ENCODE data around the gene SP3. TPM values are rescaled to one million over a fixed set of nuclear protein-coding genes. Genes with fewer than 3 reads are reported as not detected.

The SP3 gene
- polyA plus RNA-seq, 1 experiment, result 71.8 TPM

DNA sequence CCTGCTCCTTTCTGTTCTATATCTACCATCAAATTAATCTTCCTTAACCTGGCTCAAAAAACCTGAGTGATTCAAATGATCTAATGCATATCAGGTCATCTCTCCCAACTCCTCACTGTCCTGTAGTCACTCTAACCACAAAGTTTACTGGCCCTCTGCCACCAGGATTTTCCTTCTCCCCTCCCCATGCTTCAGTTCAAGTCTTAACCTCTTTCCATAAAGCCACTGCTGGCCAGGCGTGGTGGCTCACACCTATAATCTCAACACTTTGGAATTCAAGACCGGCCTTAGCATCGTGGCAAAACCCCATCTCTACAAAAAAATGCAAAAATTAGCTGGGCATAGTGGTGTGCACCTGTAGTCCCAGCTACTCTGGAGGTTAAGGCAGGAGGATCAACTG lies 7.5 kb upstream of the SP3 start:
- H3K27me3 ChIP-seq (ENCODE audit: control insufficient read depth, insufficient read depth, low read length), result no peaks in the 10 kb centered on the region
- ChIA-PET CTCF (no interaction called here), POLR2A (no interaction called here)
- H3K4me3 ChIP-seq (ENCODE audit: low read depth, low read length), result no peak overlapping the region
- TF ChIP-seq, protein P1, sequence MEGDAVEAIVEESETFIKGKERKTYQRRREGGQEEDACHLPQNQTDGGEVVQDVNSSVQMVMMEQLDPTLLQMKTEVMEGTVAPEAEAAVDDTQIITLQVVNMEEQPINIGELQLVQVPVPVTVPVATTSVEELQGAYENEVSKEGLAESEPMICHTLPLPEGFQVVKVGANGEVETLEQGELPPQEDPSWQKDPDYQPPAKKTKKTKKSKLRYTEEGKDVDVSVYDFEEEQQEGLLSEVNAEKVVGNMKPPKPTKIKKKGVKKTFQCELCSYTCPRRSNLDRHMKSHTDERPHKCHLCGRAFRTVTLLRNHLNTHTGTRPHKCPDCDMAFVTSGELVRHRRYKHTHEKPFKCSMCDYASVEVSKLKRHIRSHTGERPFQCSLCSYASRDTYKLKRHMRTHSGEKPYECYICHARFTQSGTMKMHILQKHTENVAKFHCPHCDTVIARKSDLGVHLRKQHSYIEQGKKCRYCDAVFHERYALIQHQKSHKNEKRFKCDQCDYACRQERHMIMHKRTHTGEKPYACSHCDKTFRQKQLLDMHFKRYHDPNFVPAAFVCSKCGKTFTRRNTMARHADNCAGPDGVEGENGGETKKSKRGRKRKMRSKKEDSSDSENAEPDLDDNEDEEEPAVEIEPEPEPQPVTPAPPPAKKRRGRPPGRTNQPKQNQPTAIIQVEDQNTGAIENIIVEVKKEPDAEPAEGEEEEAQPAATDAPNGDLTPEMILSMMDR (IDR thresholded peaks at IDR 0.05; ENCODE audit: low read depth, low read length), result no peak
- no peak for DNase-seq (ENCODE audit: low read depth, low spot score)
- no peak overlapping the region for H3K27ac ChIP-seq (ENCODE audit: low read depth, low read length)
- H3K9me3 ChIP-seq (ENCODE audit: control insufficient read depth, insufficient read depth, low read length), result no peaks in the 10 kb centered on the region

DNA sequence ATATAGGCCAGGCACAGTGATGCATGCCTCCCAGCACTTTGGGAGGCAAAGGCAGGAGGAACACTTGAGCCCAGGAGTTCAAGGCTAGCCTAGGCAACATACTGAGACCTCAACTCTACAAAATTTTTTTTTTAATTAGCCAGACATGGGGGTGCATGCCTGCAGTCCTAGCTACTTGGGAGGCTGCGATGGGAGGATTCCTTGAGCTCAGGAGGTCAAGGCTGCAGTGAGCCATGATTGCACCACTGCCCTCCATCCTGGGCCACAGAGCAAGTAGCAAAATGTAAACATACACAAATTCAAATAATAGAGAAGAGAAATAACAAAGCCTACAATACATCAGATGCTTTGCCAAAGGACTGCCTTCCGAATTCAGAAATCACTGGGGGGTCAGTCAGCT lies 7.0 kb upstream of the SP3 start:
- no peaks in the 10 kb centered on the region for H3K9me3 ChIP-seq (ENCODE audit: control insufficient read depth, insufficient read depth, low read length)
- no peak overlapping the region for H3K27ac ChIP-seq (ENCODE audit: low read depth, low read length)
- ChIA-PET CTCF (no interaction called here), POLR2A (no interaction called here)
- TF ChIP-seq, protein P1 (IDR thresholded peaks at IDR 0.05; ENCODE audit: low read depth, low read length), result no peak
- DNase-seq (ENCODE audit: low read depth, low spot score), result no peak
- H3K27me3 ChIP-seq (ENCODE audit: control insufficient read depth, insufficient read depth, low read length), result no peaks in the 10 kb centered on the region
- no peak overlapping the region for H3K4me3 ChIP-seq (ENCODE audit: low read depth, low read length)

DNA sequence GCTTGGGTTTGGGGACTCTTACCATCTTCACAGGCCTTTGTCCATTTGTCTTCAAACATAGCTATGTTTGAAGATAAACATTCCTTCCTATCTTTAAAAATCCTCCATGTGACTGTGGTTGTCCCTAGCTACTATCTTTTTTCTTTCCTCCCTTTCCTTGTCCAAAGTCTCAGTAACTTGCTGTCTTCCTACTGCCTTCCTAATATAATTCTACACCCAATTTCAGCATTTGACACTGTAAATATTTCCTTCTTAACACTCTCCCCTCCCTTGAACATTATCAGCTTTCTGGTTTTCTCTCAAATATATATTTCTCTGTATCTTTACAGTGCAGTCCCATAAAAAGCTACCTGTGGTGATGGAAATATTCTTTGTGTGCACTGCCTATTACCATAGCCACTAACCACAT lies 5.3 kb upstream of the SP3 start:
- Histone ChIP-seq H3K9me3 (ENCODE audit: control insufficient read depth, insufficient read depth, low read length) (no peaks in the 10 kb centered on the region; the same call in 1 of the 2 replicates), H3K27ac (ENCODE audit: low read depth, low read length) (peak overlapping the region; percentile 48), H3K4me3 (ENCODE audit: low read depth, low read length) (no peak overlapping the region), H3K27me3 (ENCODE audit: control insufficient read depth, insufficient read depth, low read length) (no peaks in the 10 kb centered on the region)
- CTCF ChIA-PET, result interaction anchor here (1.1 kb wide), 1 partner anchor 522 kb away, joined by 3 read pairs; no protein-coding TSS in a partner anchor
- POLR2A ChIA-PET, result interaction anchor here (0.7 to 0.9 kb wide), 2 partner anchors 20 to 57 kb away, joined by 3 read pairs; no protein-coding TSS in a partner anchor
- TF ChIP-seq, protein P1 (IDR thresholded peaks at IDR 0.05; ENCODE audit: low read depth, low read length), result no peak
- no peak for DNase-seq (ENCODE audit: low read depth, low spot score)

DNA sequence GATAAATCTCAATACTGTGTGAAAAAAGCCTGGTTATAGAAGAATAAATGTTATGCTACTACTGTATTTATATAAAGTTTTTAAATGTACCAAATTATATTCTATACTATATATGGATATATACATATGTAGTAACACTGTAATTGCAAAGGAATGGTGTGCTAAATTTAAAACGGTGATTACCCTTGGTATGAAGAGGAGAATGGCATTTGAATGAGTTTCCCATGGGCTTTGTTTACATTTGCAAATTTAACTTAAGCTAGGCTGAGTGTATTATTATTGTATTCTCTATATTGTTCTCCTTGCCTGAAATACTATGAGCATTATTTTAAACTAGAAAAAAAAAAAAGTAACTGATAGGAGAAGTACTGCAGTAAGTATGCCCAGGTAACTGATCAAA lies 4.7 kb upstream of the SP3 start:
- no peak for DNase-seq (ENCODE audit: low read depth, low spot score)
- CTCF ChIA-PET, result interaction anchor here (0.7 to 1.1 kb wide), 2 partner anchors 372 to 521 kb away, joined by 3 read pairs; no protein-coding TSS in a partner anchor

DNA sequence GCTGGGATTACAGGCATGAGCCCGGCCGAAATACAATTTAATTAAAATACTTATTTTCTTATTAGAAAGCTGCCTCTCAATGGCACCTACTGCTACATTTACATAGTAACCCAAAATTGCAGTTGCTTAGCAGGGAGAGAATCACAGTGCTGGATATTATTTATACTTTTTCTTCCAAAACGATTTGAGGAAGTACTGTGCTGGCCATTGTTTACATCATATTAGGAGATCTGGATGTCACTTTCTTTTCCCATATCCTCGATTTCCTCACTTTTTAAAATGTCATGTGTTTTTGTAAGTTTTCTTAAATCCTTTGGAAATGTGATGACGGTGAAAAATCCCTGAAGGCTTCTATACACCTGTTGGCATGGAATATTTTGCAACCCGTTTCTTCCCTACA lies 3.4 kb upstream of the SP3 start:
- Histone ChIP-seq H3K9me3 (ENCODE audit: control insufficient read depth, insufficient read depth, low read length) (no peaks in the 10 kb centered on the region; the same call in 1 of the 2 replicates), H3K4me3 (ENCODE audit: low read depth, low read length) (no peak overlapping the region), H3K27me3 (ENCODE audit: control insufficient read depth, insufficient read depth, low read length) (no peaks in the 10 kb centered on the region), H3K27ac (ENCODE audit: low read depth, low read length) (no peak overlapping the region)
- TF ChIP-seq, protein P1 (IDR thresholded peaks at IDR 0.05; ENCODE audit: low read depth, low read length), result no peak
- ChIA-PET POLR2A (no interaction called here), CTCF (no interaction called here)
- no peak for DNase-seq (ENCODE audit: low read depth, low spot score)

More for the DNA sequence above, 4.7 kb upstream of the SP3 start:
- Histone ChIP-seq H3K27me3 (ENCODE audit: control insufficient read depth, insufficient read depth, low read length) (no peaks in the 10 kb centered on the region), H3K9me3 (ENCODE audit: control insufficient read depth, insufficient read depth, low read length) (no peaks in the 10 kb centered on the region; the same call in 1 of the 2 replicates), H3K4me3 (ENCODE audit: low read depth, low read length) (no peak overlapping the region), H3K27ac (ENCODE audit: low read depth, low read length) (peak overlapping the region; percentile 48)
- POLR2A ChIA-PET, result interaction anchor here (0.7 to 0.9 kb wide), 2 partner anchors 21 to 58 kb away, joined by 3 read pairs; no protein-coding TSS in a partner anchor
- TF ChIP-seq, protein P1 (IDR thresholded peaks at IDR 0.05; ENCODE audit: low read depth, low read length), result no peak
